OCI-LY1 (cell line): Measurements from ENCODE around the gene GRK1.

Experiments
- CTCF ChIP-seq: fragments of 200-600 bp; sonication (generic), shearing (Covaris generic); IDR thresholded peaks from 2 replicates; pipeline ENCODE4 v1.5.1; 2017; ENCODE audit warnings: mild to moderate bottlenecking, antibody characterized with exemption, low read length, moderate library complexity, mixed read lengths
- EZH2 ChIP-seq: fragments of 200-600 bp; sonication (generic), shearing (Covaris generic); IDR thresholded peaks from 2 replicates; pipeline ENCODE4 v1.8.0; 2017; ENCODE audit warnings: borderline replicate concordance, mixed run types, mild to moderate bottlenecking, antibody characterized with exemption, low read length, moderate library complexity, mixed read lengths

GRCh38 chr13:113639616-113640262, 27.3 kb upstream of the GRK1 start:
- TF ChIP-seq CTCF, result no peak
- no peak for TF ChIP-seq EZH2
